MM.1S (cell line): ENCODE results near the gene IL2RA.

ENCODE experiments used
- DNase-seq: peaks from one replicate; pipeline ENCODE4 v3.0.0-alpha.2; 2015
- H2AFZ ChIP-seq: fragments of 300-600 bp; sonication (generic); 2 replicates; pipeline ENCODE4 v1.6.0; 2016; ENCODE audit warnings: antibody characterized with exemption, low read length
- H3F3A ChIP-seq: fragments of 300-600 bp; sonication (generic); 2 replicates; pipeline ENCODE4 v1.6.1; 2016; ENCODE audit warnings: mild to moderate bottlenecking, antibody characterized with exemption, low read length, moderate library complexity, mixed read lengths; ENCODE audit not compliant: insufficient read depth
- H3K27ac ChIP-seq: fragments of 300-600 bp; sonication (generic); 2 replicates; pipeline ENCODE4 v1.5.1; 2016; ENCODE audit warnings: mild to moderate bottlenecking, low read length
- H3K27me3 ChIP-seq: fragments of 300-600 bp; sonication (generic); replicated peaks from 2 replicates; pipeline ENCODE4 v1.6.0; 2016; ENCODE audit warnings: low read length; ENCODE audit not compliant: insufficient read depth
- H3K36me3 ChIP-seq: fragments of 300-600 bp; sonication (generic); replicated peaks from 2 replicates; pipeline ENCODE4 v1.6.1; 2016; ENCODE audit warnings: mild to moderate bottlenecking, low read length, mixed read lengths; ENCODE audit not compliant: insufficient read depth
- H3K4me1 ChIP-seq: fragments of 300-600 bp; sonication (generic); 2 replicates; pipeline ENCODE4 v1.6.1; 2016; ENCODE audit warnings: low read length, mixed read lengths
- H3K4me2 ChIP-seq: fragments of 300-600 bp; sonication (generic); 2 replicates; pipeline ENCODE4 v1.6.0; 2016; ENCODE audit warnings: low read depth, low read length
- H3K4me3 ChIP-seq: fragments of 300-600 bp; sonication (generic); 2 replicates; pipeline ENCODE4 v1.5.1; 2016; ENCODE audit warnings: low read length, mixed read lengths
- H3K79me2 ChIP-seq: fragments of 300-600 bp; sonication (generic); 2 replicates; pipeline ENCODE4 v1.6.1; 2016; ENCODE audit warnings: mixed run types, low read length, mixed read lengths
- H3K9ac ChIP-seq: fragments of 300-600 bp; sonication (generic); 2 replicates; pipeline ENCODE4 v1.6.1; 2016; ENCODE audit warnings: low read length, mixed read lengths
- H3K9me2 ChIP-seq: fragments of 300-600 bp; sonication (generic); replicated peaks from 2 replicates; pipeline ENCODE4 v1.6.1; 2016; ENCODE audit warnings: mild to moderate bottlenecking, low read length, mixed read lengths; ENCODE audit not compliant: insufficient read depth
- H3K9me3 ChIP-seq: fragments of 300-600 bp; sonication (generic); replicated peaks from 2 replicates; pipeline ENCODE4 v1.6.1; 2016; ENCODE audit warnings: mild to moderate bottlenecking, low read length, mixed read lengths; ENCODE audit not compliant: insufficient read depth
- H4K20me1 ChIP-seq: fragments of 300-600 bp; sonication (generic); 2 replicates; pipeline ENCODE4 v1.6.1; 2016; ENCODE audit warnings: mild to moderate bottlenecking, low read length, moderate library complexity, mixed read lengths; ENCODE audit not compliant: insufficient read depth
- EZH2 ChIP-seq: fragments of 300-600 bp; sonication (generic); optimal IDR thresholded peaks from 2 replicates; pipeline ENCODE3; 2017; ENCODE audit warnings: low read depth, mild to moderate bottlenecking, antibody characterized with exemption, low read length, mixed read lengths
- EZH2phosphoT487 ChIP-seq: fragments of 300-600 bp; sonication (generic); IDR thresholded peaks from 2 replicates; pipeline ENCODE4 v1.6.1; 2018; ENCODE audit warnings: antibody characterized with exemption, low read length
- TF ChIP-seq, protein P1 (sequence below): fragments of 300-600 bp; sonication (generic); IDR thresholded peaks from 2 replicates; pipeline ENCODE4 v1.5.1; 2016; ENCODE audit warnings: antibody characterized with exemption, low read length, mixed read lengths

Gene IL2RA

DNA sequence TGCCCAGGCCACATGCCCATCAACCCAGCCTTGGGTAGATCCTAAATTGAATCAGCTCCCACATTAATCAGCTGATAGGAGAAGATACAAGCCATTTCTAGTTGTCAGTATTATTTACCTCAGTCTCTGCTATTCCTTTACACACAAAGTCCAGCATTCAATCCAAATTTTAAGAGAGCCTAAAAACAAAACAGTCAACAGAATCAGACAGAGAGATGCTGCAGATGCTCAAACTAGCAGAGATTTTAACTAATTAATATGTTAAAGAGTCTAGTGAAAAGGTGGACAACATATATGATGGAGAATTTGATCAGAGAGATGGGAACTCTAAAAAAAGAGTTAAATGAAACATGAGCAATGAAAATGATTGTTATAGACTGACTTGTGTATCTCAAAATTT is 70.5 kb downstream of the IL2RA start:
- no peak for DNase-seq
- Histone ChIP-seq H3K27ac (no peak overlapping the region), H4K20me1 (no peaks in the 10 kb centered on the region), H3K79me2 (no peaks in the 10 kb centered on the region), H3K9me3 (no peaks in the 10 kb centered on the region), H3F3A (no peaks in the 10 kb centered on the region), H3K4me1 (no peaks in the 10 kb centered on the region), H3K27me3 (no peaks in the 10 kb centered on the region), H3K4me3 (no peak overlapping the region), H3K36me3 (no peaks in the 10 kb centered on the region), H3K4me2 (no peak overlapping the region), H2AFZ (no peak overlapping the region), H3K9ac (no peak overlapping the region), H3K9me2 (no peaks in the 10 kb centered on the region)
- TF ChIP-seq EZH2phosphoT487 (no peak), EZH2 (no peak)
- TF ChIP-seq, protein P1, sequence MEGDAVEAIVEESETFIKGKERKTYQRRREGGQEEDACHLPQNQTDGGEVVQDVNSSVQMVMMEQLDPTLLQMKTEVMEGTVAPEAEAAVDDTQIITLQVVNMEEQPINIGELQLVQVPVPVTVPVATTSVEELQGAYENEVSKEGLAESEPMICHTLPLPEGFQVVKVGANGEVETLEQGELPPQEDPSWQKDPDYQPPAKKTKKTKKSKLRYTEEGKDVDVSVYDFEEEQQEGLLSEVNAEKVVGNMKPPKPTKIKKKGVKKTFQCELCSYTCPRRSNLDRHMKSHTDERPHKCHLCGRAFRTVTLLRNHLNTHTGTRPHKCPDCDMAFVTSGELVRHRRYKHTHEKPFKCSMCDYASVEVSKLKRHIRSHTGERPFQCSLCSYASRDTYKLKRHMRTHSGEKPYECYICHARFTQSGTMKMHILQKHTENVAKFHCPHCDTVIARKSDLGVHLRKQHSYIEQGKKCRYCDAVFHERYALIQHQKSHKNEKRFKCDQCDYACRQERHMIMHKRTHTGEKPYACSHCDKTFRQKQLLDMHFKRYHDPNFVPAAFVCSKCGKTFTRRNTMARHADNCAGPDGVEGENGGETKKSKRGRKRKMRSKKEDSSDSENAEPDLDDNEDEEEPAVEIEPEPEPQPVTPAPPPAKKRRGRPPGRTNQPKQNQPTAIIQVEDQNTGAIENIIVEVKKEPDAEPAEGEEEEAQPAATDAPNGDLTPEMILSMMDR: no peak

DNA sequence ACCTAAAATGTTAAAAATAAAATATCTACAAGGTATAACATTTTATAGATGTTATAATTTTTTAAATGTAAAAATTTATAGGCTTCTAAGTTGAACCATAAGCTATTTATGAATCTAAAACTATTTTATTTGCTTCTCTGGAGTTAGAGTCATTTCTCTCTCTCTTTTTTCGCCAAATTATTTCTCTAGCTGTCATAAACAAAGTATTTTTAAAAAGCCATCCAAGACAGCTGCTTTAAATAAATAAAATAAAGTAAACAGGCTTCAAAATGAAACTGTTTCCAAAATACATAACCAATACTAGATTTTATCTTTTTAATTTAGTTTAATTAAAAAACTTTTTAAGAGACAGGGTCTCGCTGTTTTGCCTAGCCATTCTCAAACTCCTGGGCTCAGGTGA is 72.4 kb downstream of the IL2RA start:
- Histone ChIP-seq H3K9ac (no peak overlapping the region), H3K27me3 (no peaks in the 10 kb centered on the region), H3K27ac (no peak overlapping the region), H3K4me3 (no peak overlapping the region), H3K9me2 (no peaks in the 10 kb centered on the region), H3K4me2 (no peak overlapping the region), H3K79me2 (no peaks in the 10 kb centered on the region), H3K9me3 (no peaks in the 10 kb centered on the region), H4K20me1 (no peaks in the 10 kb centered on the region), H2AFZ (no peak overlapping the region), H3K4me1 (no peaks in the 10 kb centered on the region), H3K36me3 (no peaks in the 10 kb centered on the region), H3F3A (no peaks in the 10 kb centered on the region)
- no peak for DNase-seq
- TF ChIP-seq EZH2phosphoT487: no peak
- TF ChIP-seq EZH2: no peak
- TF ChIP-seq, protein P1: no peak

DNA sequence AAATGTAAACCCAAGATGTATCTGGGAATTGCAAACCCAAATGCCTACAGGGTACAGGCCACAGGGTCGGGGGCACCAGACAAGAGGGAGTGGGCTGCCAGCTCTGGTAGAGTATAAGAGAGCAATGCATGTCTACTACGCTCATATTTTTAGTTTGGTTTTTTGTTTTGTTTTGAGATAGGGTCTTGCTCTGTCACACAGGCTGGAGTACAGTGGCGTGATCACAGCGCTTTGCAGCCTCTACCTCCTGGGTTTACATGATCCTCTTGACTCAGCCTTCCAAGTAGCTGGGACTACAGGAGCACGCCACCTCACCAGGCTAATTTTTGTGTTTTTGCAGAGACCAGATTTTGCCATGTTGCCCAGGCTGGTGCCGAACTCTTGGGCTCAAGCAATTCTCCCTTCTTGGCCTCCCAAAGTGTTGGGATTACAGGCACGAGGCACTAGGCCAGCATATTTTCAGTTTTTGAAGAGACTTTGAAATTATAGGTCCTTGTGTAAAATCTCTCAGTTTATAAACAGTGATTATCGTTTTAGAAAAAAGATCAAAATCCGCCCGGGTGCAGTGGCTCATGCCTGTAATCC is 73.7 kb downstream of the IL2RA start:
- H2AFZ ChIP-seq: no peak overlapping the region
- H4K20me1 ChIP-seq: no peaks in the 10 kb centered on the region
- no peaks in the 10 kb centered on the region for H3K4me1 ChIP-seq
- H3K36me3 ChIP-seq: no peaks in the 10 kb centered on the region
- H3K79me2 ChIP-seq: no peaks in the 10 kb centered on the region
- DNase-seq: no peak
- H3K9me3 ChIP-seq: no peaks in the 10 kb centered on the region
- TF ChIP-seq, protein P1: no peak
- no peak for TF ChIP-seq EZH2
- H3K9me2 ChIP-seq: no peaks in the 10 kb centered on the region
- H3K27ac ChIP-seq: no peak overlapping the region
- H3K27me3 ChIP-seq: no peaks in the 10 kb centered on the region
- H3K4me2 ChIP-seq: no peak overlapping the region
- H3K4me3 ChIP-seq: no peak overlapping the region
- H3K9ac ChIP-seq: no peak overlapping the region
- H3F3A ChIP-seq: no peaks in the 10 kb centered on the region
